GM18909 (cell line): ENCODE measurements around the gene MFSD12.
A peak's percentile ranks its signal among the peaks of the same experiment; 100 is the strongest.

Experiments used
- ATAC-seq: cut with Tn5 transposase; IDR thresholded peaks from one replicate; pipeline ENCODE4 v1.9.1; 2021; ENCODE audit warnings: mild to moderate bottlenecking; ENCODE audit not compliant: unreplicated experiment, poor library complexity

The MFSD12 gene

GRCh38 chr19:3563709-3564524, 6.5 kb upstream of the MFSD12 start:
- no peak for ATAC-seq

- ATAC-seq, result peak; percentile 30
Observed at GRCh38 chr19:3556978-3557460, 367 bp downstream of the MFSD12 start.

GRCh38 chr19:3556423-3556977, 886 bp downstream of the MFSD12 start:
- no peak for ATAC-seq

- ATAC-seq, result no peak
Observed at GRCh38 chr19:3555653-3556422, 1.5 kb downstream of the MFSD12 start.

GRCh38 chr19:3554254-3555083, 2.9 kb downstream of the MFSD12 start:
- ATAC-seq, result no peak

GRCh38 chr19:3551792-3552095, 5.6 kb downstream of the MFSD12 start:
- no peak for ATAC-seq

GRCh38 chr19:3550947-3551791, 6.2 kb downstream of the MFSD12 start:
- no peak for ATAC-seq

GRCh38 chr19:3549816-3550215, 7.6 kb downstream of the MFSD12 start:
- ATAC-seq, result no peak

GRCh38 chr19:3548606-3549005, 8.8 kb downstream of the MFSD12 start:
- ATAC-seq, result no peak

GRCh38 chr19:3547767-3548282, 9.6 kb downstream of the MFSD12 start:
- ATAC-seq, result no peak

GRCh38 chr19:3547301-3547731, 10.1 kb downstream of the MFSD12 start:
- ATAC-seq, result no peak

GRCh38 chr19:3546119-3546518, 11.3 kb downstream of the MFSD12 start:
- ATAC-seq, result no peak

- ATAC-seq, result no peak
Observed at GRCh38 chr19:3545669-3546034, 11.7 kb downstream of the MFSD12 start.

- ATAC-seq, result no peak
Observed at GRCh38 chr19:3544742-3545668, 12.4 kb downstream of the MFSD12 start.

GRCh38 chr19:3544058-3544376, 13.4 kb downstream of the MFSD12 start:
- ATAC-seq, result no peak

- ATAC-seq, result no peak
Observed at GRCh38 chr19:3543150-3544057, 14.0 kb downstream of the MFSD12 start.

GRCh38 chr19:3539756-3540118, 17.6 kb downstream of the MFSD12 start:
- ATAC-seq, result no peak
